Uterus (tissue), 2 donors: ENCODE data around the gene LRRD1.
"Not testable (repeated sequence)": the region's sequence is repeated elsewhere in the genome, so short reads cannot be mapped to it uniquely, and the experiment has no call there.

Source experiments
- POLR2A ChIP-seq, 2 donors: fragments of 450-650 bp; IDR thresholded peaks; one replicate each; pipeline ENCODE4 v1.6.1; 2016; ENCODE audit warnings: antibody characterized with exemption in 2 of 2, mild to moderate bottlenecking in 1 of 2, moderate library complexity in 1 of 2
- TF ChIP-seq, protein P1 (sequence below), 4 experiments: fragments of 200-600 bp in 2 of 4; fragments of 450-650 bp in 2 of 4; sonication (generic) in 2 of 4; IDR thresholded peaks; one replicate each; pipeline ENCODE4 v1.5.1; 2016 to 2019; ENCODE audit warnings: antibody characterized with exemption in 4 of 4, mild to moderate bottlenecking in 2 of 4, moderate library complexity in 1 of 4

DNA sequence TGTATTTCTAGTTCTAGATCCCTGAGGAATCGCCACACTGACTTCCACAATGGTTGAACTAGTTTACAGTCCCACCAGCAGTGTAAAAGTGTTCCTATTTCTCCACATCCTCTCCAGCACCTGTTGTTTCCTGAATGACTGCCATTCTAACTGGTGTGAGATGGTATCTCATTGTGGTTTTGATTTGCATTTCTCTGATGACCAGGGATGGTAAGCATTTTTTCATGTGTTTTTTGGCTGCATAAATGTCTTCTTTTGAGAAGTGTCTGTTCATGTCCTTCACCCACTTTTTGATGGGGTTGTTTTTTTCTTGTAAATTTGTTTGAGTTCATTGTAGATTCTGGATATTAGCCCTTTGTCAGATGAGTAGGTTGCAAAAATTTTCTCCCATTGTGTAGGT is 5.4 kb upstream of the LRRD1 start:
- TF ChIP-seq POLR2A (IDR thresholded peaks at IDR 0.05): not testable (repeated sequence)
- TF ChIP-seq, protein P1, sequence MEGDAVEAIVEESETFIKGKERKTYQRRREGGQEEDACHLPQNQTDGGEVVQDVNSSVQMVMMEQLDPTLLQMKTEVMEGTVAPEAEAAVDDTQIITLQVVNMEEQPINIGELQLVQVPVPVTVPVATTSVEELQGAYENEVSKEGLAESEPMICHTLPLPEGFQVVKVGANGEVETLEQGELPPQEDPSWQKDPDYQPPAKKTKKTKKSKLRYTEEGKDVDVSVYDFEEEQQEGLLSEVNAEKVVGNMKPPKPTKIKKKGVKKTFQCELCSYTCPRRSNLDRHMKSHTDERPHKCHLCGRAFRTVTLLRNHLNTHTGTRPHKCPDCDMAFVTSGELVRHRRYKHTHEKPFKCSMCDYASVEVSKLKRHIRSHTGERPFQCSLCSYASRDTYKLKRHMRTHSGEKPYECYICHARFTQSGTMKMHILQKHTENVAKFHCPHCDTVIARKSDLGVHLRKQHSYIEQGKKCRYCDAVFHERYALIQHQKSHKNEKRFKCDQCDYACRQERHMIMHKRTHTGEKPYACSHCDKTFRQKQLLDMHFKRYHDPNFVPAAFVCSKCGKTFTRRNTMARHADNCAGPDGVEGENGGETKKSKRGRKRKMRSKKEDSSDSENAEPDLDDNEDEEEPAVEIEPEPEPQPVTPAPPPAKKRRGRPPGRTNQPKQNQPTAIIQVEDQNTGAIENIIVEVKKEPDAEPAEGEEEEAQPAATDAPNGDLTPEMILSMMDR (IDR thresholded peaks at IDR 0.05): not testable (repeated sequence)
